ENCODE results near the gene HTRA3.

DNA sequence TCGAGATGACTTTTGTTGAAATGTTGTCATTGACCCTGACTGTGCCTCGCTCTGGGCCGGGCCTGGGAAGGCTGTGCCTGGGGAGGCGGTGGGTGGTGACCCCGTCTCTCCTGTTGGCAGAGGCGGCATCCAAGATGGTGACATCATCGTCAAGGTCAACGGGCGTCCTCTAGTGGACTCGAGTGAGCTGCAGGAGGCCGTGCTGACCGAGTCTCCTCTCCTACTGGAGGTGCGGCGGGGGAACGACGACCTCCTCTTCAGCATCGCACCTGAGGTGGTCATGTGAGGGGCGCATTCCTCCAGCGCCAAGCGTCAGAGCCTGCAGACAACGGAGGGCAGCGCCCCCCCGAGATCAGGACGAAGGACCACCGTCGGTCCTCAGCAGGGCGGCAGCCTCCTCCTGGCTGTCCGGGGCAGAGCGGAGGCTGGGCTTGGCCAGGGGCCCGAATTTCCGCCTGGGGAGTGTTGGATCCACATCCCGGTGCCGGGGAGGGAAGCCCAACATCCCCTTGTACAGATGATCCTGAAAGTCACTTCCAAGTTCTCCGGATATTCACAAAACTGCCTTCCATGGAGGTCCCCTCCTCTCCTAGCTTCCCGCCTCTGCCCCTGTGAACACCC is 36.4 kb downstream of the HTRA3 start:
- no peak for TF ChIP-seq EZH2 (IDR thresholded peaks at IDR 0.05; ENCODE audit: insufficient read depth, poor library complexity, severe bottlenecking)
- no peak for TF ChIP-seq EZH2phosphoT487 (IDR thresholded peaks at IDR 0.05; ENCODE audit: insufficient read depth, low read depth)

Data from GM23248 (cell line).